ENCODE results near the gene CIAO3.

CIAO3 gene

DNA sequence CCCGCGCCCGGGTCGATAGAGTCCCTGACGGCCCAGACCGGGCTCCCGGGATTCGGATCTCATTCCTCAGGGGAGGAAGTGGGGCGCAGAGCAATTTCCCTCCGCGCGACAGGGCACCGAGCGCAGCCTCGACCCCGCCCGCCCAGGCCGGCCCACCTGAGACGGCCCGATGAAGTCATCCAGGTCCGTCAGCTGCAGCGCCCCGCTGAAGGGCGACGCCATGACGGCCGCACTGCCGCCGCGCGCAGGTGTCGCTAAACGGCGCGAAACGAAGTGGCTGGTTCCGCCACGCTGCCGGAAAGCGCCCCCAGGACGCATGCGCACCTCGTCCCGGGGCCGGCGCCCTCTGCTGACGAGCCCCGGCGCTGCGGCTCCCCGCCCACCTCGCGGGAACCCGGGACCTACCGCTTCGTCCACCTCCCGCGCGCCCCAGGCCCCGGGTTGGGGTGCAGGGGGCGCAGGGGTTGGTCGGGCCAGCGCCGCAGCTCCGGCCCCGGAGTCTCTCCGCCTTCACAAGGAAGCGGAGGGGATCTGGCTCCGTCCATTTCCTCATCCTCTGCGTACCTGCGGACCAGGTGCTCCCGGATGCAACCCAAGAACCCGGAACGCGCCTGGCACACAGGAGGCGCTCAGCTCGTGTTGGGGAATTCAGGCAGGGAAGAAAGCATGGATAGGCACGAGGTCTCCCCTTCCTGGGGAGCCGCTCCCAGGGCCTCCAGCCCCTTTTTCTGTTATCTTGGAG is at the start of gene CIAO3:
TSS of gene CIAO3 (minus strand) at position 234 of the 742 bp plus-strand sequence. CDS start at position 222, 12 bp downstream.
- Histone ChIP-seq H3K9ac (ENCODE audit: low read depth, low read length) (peak within 1 kb of the TSS; percentile 87), H3K9me3 (ENCODE audit: control insufficient read depth, insufficient read depth, low read length) (no peaks in the 10 kb centered on the region), H3K36me3 (ENCODE audit: control insufficient read depth, insufficient read depth, low read length) (peaks cover 20% of the 10 kb centered on the region), H3K4me1 (ENCODE audit: control insufficient read depth, insufficient read depth, low read length) (no peaks in the 10 kb centered on the region), H3K4me3 (ENCODE audit: low read depth, low read length) (peak within 1 kb of the TSS; percentile 83), H3K27me3 (ENCODE audit: control insufficient read depth, insufficient read depth, low read length) (no peaks in the 10 kb centered on the region), H3K27ac (ENCODE audit: low read depth, low read length) (peak within 1 kb of the TSS; percentile 64)

DNA sequence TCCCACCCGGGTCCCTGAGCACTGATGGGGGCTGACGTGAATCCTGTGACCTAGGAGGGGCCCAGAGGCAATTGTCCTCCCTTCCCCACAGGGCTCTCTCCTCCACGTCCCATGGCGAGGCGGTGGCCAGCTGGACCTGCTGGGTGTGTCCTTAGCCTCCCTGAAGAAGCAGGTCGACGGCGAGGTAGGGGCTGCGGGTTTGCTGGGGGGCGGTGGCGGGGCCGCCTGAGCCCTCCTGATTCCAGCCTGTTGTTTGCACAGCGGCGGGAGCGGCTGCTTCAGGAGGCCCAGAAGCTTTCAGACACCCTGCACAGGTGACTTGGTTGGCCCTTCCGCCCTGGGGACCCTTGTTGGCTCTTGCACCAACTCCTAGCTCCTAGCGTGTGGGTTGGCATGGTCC is 49.3 kb upstream of the CIAO3 start:
- no peak overlapping the region for H3K27ac ChIP-seq (ENCODE audit: low read depth, low read length)
- H3K4me1 ChIP-seq (ENCODE audit: control insufficient read depth, insufficient read depth, low read length), result no peaks in the 10 kb centered on the region
- H3K36me3 ChIP-seq (ENCODE audit: control insufficient read depth, insufficient read depth, low read length), result peaks cover 58% of the 10 kb centered on the region
- no peaks in the 10 kb centered on the region for H3K9me3 ChIP-seq (ENCODE audit: control insufficient read depth, insufficient read depth, low read length)
- H3K4me3 ChIP-seq (ENCODE audit: low read depth, low read length), result no peak overlapping the region
- H3K27me3 ChIP-seq (ENCODE audit: control insufficient read depth, insufficient read depth, low read length), result no peaks in the 10 kb centered on the region
- no peak overlapping the region for H3K9ac ChIP-seq (ENCODE audit: low read depth, low read length)

DNA sequence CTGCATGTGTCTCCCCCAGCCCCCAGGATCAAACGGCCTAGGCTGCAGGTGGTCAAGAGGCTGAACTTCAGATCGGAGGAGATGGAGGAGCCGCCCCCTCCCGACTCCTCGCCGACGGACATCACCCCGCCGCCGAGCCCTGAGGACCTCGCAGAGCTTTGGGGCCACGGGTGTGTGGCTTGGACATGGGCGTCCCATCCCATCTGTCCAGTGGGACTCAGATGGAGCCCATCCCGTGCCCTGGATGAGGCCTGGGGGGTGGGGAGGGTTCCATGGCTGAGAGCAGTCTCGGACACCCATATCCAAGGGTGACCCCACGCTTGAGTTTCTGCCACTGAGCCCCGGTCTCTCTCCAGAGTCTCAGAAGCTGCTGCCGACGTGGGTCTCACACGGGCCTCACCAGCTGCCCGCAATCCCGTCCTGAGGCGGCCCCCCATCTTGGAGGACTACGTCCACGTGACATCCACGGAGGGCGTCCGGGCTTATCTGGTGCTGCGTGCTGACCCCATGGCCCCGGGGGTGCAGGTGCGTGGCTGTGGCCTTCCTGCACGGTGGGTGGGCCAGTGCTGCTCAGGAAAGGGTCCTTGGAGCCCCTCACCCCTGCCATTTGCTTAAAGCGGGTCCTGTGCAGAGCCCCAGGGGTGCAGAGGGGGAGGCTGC is 48.5 kb upstream of the CIAO3 start:
- Histone ChIP-seq H3K4me3 (ENCODE audit: low read depth, low read length) (peak overlapping the region; percentile 98), H3K4me1 (ENCODE audit: control insufficient read depth, insufficient read depth, low read length) (no peaks in the 10 kb centered on the region), H3K27me3 (ENCODE audit: control insufficient read depth, insufficient read depth, low read length) (no peaks in the 10 kb centered on the region), H3K9me3 (ENCODE audit: control insufficient read depth, insufficient read depth, low read length) (no peaks in the 10 kb centered on the region), H3K9ac (ENCODE audit: low read depth, low read length) (peak overlapping the region; percentile 70; the same call in 1 of the 2 replicates), H3K27ac (ENCODE audit: low read depth, low read length) (peak overlapping the region; percentile 78), H3K36me3 (ENCODE audit: control insufficient read depth, insufficient read depth, low read length) (peaks cover 58% of the 10 kb centered on the region)

DNA sequence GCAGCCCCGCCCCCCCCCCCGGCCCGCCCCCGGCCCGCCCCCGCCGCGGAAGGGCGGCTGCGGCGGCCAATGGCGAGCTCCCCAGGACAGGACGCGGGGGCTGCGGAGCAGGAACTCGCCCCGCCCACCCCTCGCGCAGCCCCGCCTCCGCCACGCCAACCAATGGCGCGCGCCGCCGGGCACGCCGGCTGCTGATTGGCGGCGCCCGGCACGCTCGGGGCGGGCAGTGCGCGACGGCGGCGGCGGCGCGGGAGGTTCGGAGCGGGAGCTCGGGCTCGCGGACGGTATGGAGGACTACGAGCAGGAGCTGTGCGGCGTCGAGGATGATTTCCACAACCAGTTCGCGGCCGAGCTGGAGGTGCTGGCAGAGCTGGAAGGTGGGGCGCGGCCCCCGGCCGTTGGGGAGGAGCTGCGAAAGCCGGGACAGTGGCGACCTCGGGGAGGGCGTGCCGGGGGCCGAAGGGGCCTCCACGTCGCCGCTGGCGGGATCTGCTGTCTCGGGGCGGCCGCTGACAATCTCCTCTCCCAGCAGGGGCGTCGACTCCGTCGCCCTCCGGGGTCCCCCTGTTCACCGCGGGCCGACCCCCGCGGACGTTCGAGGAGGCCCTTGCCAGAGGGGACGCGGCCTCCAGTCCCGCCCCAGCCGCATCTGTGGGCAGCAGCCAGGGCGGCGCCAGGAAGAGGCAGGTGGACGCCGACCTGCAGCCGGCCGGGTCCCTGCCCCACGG is 47.8 kb upstream of the CIAO3 start, which contains the start of gene CHTF18:
TSS of gene CHTF18 (plus strand) at position 222 of the 728 bp plus-strand sequence. CDS start at position 287, 65 bp downstream.
- Histone ChIP-seq H3K36me3 (ENCODE audit: control insufficient read depth, insufficient read depth, low read length) (peaks cover 52% of the 10 kb centered on the region), H3K9ac (ENCODE audit: low read depth, low read length) (peak within 1 kb of the TSS; percentile 70), H3K27ac (ENCODE audit: low read depth, low read length) (peak within 1 kb of the TSS; percentile 78), H3K9me3 (ENCODE audit: control insufficient read depth, insufficient read depth, low read length) (no peaks in the 10 kb centered on the region), H3K4me3 (ENCODE audit: low read depth, low read length) (peak within 1 kb of the TSS; percentile 98), H3K27me3 (ENCODE audit: control insufficient read depth, insufficient read depth, low read length) (no peaks in the 10 kb centered on the region), H3K4me1 (ENCODE audit: control insufficient read depth, insufficient read depth, low read length) (no peaks in the 10 kb centered on the region)

DNA sequence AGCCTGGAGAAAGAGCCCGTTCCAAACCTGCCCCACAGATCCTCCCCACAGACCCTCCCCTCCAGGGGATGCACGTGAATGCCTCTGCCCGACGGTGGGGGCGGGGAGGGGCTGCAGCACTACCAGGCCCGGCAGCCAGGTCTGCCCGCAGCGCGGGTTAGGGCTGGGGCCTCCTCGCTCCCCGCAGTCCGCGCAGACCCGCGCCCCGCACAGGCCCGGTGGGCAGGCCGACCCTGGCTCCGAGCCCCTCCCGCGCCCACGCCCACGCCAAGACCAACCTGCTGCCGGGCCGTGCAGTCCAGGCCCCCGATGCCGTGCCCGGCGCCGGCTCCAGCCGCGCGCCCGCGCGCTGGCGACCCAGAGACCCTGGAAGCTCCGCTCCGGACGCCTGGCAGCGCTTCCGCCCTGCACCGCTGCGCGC is 47.2 kb upstream of the CIAO3 start, which contains the start of gene RPUSD1:
TSS of gene RPUSD1 (minus strand) at position 404 of the 421 bp plus-strand sequence. CDS start 644 bp downstream, outside the sequence.
- Histone ChIP-seq H3K27me3 (ENCODE audit: control insufficient read depth, insufficient read depth, low read length) (no peaks in the 10 kb centered on the region), H3K4me1 (ENCODE audit: control insufficient read depth, insufficient read depth, low read length) (no peaks in the 10 kb centered on the region), H3K4me3 (ENCODE audit: low read depth, low read length) (peak within 1 kb of the TSS; percentile 98), H3K27ac (ENCODE audit: low read depth, low read length) (peak within 1 kb of the TSS; percentile 78), H3K36me3 (ENCODE audit: control insufficient read depth, insufficient read depth, low read length) (peaks cover 48% of the 10 kb centered on the region), H3K9me3 (ENCODE audit: control insufficient read depth, insufficient read depth, low read length) (no peaks in the 10 kb centered on the region), H3K9ac (ENCODE audit: low read depth, low read length) (peak within 1 kb of the TSS; percentile 70)

DNA sequence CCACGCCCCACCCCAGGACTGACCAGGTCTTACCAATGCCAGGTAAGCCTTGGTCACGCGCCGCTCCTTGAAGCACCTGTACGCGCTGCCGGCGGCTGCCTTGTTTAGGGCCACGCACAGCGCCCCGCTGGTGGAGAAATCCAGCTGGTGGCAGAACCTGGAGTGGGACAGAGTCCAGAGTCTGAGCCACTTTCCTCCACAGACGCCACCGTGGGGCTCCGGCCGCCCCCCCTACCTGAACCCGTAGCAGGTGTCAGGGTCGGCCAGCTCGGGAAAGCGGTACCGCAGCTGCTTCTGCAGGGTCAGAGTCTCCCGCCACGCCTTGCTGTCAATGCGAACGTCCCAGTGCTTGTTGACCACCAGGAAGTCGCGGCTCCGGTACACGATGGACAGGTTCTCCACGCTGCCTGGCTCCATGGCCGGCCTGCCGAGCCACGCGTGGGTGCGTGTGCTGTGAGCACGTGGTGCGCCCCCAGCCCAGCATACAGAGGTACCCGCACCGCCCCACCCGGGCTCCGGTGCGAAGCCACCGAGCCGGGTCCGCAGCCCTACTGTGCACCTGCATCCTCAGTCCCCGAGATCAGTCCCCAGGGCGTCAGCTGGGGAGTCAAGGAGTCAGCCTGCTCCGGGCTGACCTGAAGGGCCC is 46.6 kb upstream of the CIAO3 start:
- Histone ChIP-seq H3K27me3 (ENCODE audit: control insufficient read depth, insufficient read depth, low read length) (no peaks in the 10 kb centered on the region), H3K9me3 (ENCODE audit: control insufficient read depth, insufficient read depth, low read length) (no peaks in the 10 kb centered on the region), H3K4me1 (ENCODE audit: control insufficient read depth, insufficient read depth, low read length) (no peaks in the 10 kb centered on the region), H3K27ac (ENCODE audit: low read depth, low read length) (peak overlapping the region; percentile 55), H3K36me3 (ENCODE audit: control insufficient read depth, insufficient read depth, low read length) (peaks cover 45% of the 10 kb centered on the region), H3K9ac (ENCODE audit: low read depth, low read length) (peak overlapping the region; percentile 61; the same call in 1 of the 2 replicates), H3K4me3 (ENCODE audit: low read depth, low read length) (peak overlapping the region; percentile 95)

DNA sequence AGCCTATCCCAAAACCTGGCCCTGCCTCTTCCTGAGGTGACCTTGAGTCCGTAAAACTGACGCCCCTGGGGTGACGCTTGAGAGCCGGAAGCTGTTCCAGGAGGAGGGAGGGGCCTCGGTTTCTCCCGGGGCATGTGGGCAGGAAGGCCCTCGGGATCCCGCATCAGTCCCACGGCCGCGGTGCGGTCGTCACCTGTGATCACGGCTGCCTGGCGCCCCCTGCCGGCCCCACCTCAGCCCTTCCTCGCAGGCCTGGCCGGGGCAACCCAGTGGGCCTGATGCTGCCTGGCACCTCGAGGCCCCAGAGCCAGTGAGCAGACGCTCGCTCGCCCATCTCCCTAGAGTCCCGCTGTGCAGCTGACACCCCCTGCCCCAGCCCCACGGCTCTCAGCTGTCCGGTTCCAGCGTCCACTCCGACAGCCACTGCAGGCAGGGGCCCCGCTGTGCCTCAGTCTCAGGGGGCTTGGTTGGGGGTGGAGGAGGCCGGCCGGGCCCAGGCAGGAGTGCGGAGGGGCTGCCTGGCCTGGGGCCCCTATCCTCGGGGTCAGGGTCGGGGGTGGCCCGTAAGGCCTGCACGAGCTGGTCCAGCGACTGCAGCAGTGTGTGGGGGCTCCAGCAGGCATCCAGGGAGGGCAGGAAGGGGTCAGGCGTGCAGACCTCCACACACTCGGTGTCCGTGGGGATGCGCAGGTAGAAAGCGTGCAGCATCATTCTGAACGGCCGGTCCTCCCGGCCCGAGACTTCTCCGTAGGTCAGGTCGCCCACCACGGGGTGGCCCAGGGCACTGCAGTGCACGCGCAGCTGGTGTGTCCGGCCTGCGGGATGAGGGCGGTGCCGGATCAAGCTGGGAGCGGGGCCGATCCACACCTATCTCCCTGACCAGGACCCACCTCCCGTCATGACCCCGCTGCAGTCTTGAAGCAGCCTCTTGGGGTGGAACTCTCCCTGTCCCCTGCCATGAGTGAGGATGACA is 45.1 kb upstream of the CIAO3 start:
- H3K27me3 ChIP-seq (ENCODE audit: control insufficient read depth, insufficient read depth, low read length), result no peaks in the 10 kb centered on the region
- no peak overlapping the region for H3K9ac ChIP-seq (ENCODE audit: low read depth, low read length)
- H3K4me3 ChIP-seq (ENCODE audit: low read depth, low read length), result no peak overlapping the region
- H3K4me1 ChIP-seq (ENCODE audit: control insufficient read depth, insufficient read depth, low read length), result no peaks in the 10 kb centered on the region
- H3K9me3 ChIP-seq (ENCODE audit: control insufficient read depth, insufficient read depth, low read length), result no peaks in the 10 kb centered on the region
- no peak overlapping the region for H3K27ac ChIP-seq (ENCODE audit: low read depth, low read length)
- H3K36me3 ChIP-seq (ENCODE audit: control insufficient read depth, insufficient read depth, low read length), result peaks cover 29% of the 10 kb centered on the region

DNA sequence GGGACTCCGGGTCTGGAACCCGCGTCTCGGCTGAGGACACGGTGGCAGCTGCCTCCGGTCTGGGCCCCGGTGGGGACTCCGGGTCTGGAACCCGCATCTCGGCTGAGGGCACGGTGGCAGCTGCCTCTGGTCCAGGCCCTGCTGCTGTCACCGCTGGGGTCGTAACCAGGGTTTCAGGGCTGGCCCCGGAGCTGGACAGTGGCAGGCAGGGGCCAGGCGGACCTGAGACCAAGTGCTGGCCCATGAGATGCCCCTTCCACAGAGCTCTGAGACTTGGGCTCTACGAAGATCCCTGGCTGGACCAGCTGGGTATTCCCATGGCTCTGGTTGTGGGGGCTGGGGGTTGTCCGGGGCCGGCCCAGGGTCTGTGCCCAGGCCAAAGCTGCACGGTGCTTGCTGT is 43.6 kb upstream of the CIAO3 start:
- Histone ChIP-seq H3K27ac (ENCODE audit: low read depth, low read length) (no peak overlapping the region), H3K36me3 (ENCODE audit: control insufficient read depth, insufficient read depth, low read length) (peaks cover 15% of the 10 kb centered on the region), H3K9me3 (ENCODE audit: control insufficient read depth, insufficient read depth, low read length) (no peaks in the 10 kb centered on the region), H3K27me3 (ENCODE audit: control insufficient read depth, insufficient read depth, low read length) (no peaks in the 10 kb centered on the region), H3K4me3 (ENCODE audit: low read depth, low read length) (no peak overlapping the region), H3K4me1 (ENCODE audit: control insufficient read depth, insufficient read depth, low read length) (no peaks in the 10 kb centered on the region), H3K9ac (ENCODE audit: low read depth, low read length) (no peak overlapping the region)

DNA sequence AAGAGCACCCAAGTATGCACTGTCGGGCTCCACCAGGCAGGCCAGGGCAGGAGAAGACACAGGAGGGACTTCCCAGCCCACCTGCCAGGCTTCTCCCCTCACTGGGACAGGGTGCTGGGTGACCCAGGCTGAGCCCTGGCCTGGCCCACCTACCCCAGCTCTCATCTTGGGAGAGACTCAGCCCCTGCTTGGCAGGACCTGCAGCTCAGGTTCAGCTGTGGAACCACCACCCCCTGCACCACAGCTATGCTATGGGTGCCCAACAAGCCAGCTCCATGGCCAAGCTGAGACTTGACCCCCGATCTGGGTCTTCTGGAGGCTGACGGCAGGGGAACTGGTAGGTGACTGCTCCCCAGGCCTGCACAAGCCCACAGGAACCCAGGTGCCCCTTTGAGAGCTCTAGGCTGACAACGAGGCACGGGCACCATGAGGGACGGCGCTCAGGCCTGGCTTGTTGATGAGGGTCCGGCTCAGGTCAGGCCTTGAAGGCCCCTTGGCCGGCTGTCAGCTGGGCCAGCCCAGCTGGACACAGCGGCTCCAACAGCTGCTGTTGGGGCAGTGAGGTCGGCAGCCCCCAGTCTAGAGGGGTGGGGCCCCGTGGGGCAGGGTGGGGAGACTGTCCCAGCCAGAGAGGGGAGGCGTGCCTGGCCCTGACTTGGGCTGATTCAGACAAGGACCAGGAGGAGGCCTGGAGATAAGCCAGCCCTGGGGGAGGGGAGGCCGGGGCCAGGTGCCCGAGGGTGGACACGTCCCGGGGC is 42.8 kb upstream of the CIAO3 start:
- no peak overlapping the region for H3K4me3 ChIP-seq (ENCODE audit: low read depth, low read length)
- H3K36me3 ChIP-seq (ENCODE audit: control insufficient read depth, insufficient read depth, low read length), result peaks cover 14% of the 10 kb centered on the region
- no peak overlapping the region for H3K9ac ChIP-seq (ENCODE audit: low read depth, low read length)
- H3K4me1 ChIP-seq (ENCODE audit: control insufficient read depth, insufficient read depth, low read length), result no peaks in the 10 kb centered on the region
- no peaks in the 10 kb centered on the region for H3K27me3 ChIP-seq (ENCODE audit: control insufficient read depth, insufficient read depth, low read length)
- no peaks in the 10 kb centered on the region for H3K9me3 ChIP-seq (ENCODE audit: control insufficient read depth, insufficient read depth, low read length)
- no peak overlapping the region for H3K27ac ChIP-seq (ENCODE audit: low read depth, low read length)
